ENCODE results near the gene HSPA1A. TPM values are rescaled to one million over a fixed set of nuclear protein-coding genes. Genes with fewer than 3 reads are reported as not detected.

The HSPA1A gene
- total and polyA plus RNA-seq, 9 of the 15 experiments (the other 6 are each of a cell fraction or from before 2014, with no cell fraction given), result 2.2 to 273 (median 107) TPM

GRCh38 chr6:31771992-31772358 lies 43.4 kb upstream of the HSPA1A start (continued):
- TF ChIP-seq JUND (IDR thresholded peaks at IDR 0.05; ENCODE audit: borderline replicate concordance, low read depth, low read length), result peak; percentile 60
- TF ChIP-seq JUND (tag; IDR thresholded peaks at IDR 0.05; ENCODE audit: borderline replicate concordance, low read depth, low read length), result 0 out of 3 replicates have a peak, but pooled peaks have one; percentile 23
- no peak for TF ChIP-seq NR2C1 (IDR thresholded peaks at IDR 0.05)
- TF ChIP-seq NR2C1 (tag; IDR thresholded peaks at IDR 0.05), result no peak
- TF ChIP-seq, protein P1, sequence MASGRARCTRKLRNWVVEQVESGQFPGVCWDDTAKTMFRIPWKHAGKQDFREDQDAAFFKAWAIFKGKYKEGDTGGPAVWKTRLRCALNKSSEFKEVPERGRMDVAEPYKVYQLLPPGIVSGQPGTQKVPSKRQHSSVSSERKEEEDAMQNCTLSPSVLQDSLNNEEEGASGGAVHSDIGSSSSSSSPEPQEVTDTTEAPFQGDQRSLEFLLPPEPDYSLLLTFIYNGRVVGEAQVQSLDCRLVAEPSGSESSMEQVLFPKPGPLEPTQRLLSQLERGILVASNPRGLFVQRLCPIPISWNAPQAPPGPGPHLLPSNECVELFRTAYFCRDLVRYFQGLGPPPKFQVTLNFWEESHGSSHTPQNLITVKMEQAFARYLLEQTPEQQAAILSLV (tag; IDR thresholded peaks at IDR 0.05), result no peak
- no peak for TF ChIP-seq CCNT2 (IDR thresholded peaks at IDR 0.05; ENCODE audit: borderline replicate concordance, extremely low read depth, insufficient read length, low read depth, low read length)
- no peak for TF ChIP-seq ZNF76 (CRISPR knock-in tag; IDR thresholded peaks at IDR 0.05; ENCODE audit: borderline replicate concordance)
- TF ChIP-seq, protein P2, sequence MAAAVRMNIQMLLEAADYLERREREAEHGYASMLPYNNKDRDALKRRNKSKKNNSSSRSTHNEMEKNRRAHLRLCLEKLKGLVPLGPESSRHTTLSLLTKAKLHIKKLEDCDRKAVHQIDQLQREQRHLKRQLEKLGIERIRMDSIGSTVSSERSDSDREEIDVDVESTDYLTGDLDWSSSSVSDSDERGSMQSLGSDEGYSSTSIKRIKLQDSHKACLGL (CRISPR knock-in tag; IDR thresholded peaks at IDR 0.05; ENCODE audit: borderline replicate concordance, poor library complexity, severe bottlenecking), result no peak
- TF ChIP-seq, protein P3, sequence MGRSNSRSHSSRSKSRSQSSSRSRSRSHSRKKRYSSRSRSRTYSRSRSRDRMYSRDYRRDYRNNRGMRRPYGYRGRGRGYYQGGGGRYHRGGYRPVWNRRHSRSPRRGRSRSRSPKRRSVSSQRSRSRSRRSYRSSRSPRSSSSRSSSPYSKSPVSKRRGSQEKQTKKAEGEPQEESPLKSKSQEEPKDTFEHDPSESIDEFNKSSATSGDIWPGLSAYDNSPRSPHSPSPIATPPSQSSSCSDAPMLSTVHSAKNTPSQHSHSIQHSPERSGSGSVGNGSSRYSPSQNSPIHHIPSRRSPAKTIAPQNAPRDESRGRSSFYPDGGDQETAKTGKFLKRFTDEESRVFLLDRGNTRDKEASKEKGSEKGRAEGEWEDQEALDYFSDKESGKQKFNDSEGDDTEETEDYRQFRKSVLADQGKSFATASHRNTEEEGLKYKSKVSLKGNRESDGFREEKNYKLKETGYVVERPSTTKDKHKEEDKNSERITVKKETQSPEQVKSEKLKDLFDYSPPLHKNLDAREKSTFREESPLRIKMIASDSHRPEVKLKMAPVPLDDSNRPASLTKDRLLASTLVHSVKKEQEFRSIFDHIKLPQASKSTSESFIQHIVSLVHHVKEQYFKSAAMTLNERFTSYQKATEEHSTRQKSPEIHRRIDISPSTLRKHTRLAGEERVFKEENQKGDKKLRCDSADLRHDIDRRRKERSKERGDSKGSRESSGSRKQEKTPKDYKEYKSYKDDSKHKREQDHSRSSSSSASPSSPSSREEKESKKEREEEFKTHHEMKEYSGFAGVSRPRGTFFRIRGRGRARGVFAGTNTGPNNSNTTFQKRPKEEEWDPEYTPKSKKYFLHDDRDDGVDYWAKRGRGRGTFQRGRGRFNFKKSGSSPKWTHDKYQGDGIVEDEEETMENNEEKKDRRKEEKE (IDR thresholded peaks at IDR 0.05; ENCODE audit: borderline replicate concordance in 1 of 2, control insufficient read depth in 1 of 2, low read depth in 2 of 2, low read length in 1 of 2), result no peak
- no peak for TF ChIP-seq ZKSCAN3 (CRISPR knock-in tag; IDR thresholded peaks at IDR 0.05)
- no peak for TF ChIP-seq ZHX1 (conservative IDR thresholded peaks at IDR 0.05; ENCODE audit: low read length)
- TF ChIP-seq DPF2 (IDR thresholded peaks at IDR 0.05), result 0 out of 2 replicates have a peak, but pooled peaks have one; percentile 17
- TF ChIP-seq, protein P4, sequence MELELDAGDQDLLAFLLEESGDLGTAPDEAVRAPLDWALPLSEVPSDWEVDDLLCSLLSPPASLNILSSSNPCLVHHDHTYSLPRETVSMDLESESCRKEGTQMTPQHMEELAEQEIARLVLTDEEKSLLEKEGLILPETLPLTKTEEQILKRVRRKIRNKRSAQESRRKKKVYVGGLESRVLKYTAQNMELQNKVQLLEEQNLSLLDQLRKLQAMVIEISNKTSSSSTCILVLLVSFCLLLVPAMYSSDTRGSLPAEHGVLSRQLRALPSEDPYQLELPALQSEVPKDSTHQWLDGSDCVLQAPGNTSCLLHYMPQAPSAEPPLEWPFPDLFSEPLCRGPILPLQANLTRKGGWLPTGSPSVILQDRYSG (tag; conservative IDR thresholded peaks at IDR 0.05; ENCODE audit: low read depth), result no peak
- TF ChIP-seq KLF6 (CRISPR knock-in tag; IDR thresholded peaks at IDR 0.05; ENCODE audit: borderline replicate concordance), result no peak
- no peak for TF ChIP-seq NFRKB (IDR thresholded peaks at IDR 0.05; ENCODE audit: low read depth)
- no peak for TF ChIP-seq ETV6 (IDR thresholded peaks at IDR 0.05; ENCODE audit: borderline replicate concordance in 1 of 2, low read depth in 2 of 2, low read length in 1 of 2)
- no peak for TF ChIP-seq ETV6 (CRISPR knock-in tag; IDR thresholded peaks at IDR 0.05; ENCODE audit: borderline replicate concordance)
- no peak for TF ChIP-seq ZZZ3 (IDR thresholded peaks at IDR 0.05)
- TF ChIP-seq SNRNP70 (optimal IDR thresholded peaks at IDR 0.05; ENCODE audit: low read depth, low read length), result no peak
- no peak for TF ChIP-seq ZSCAN32 (CRISPR knock-in tag; IDR thresholded peaks at IDR 0.05)
